IMR-90 (cell line): ENCODE results near the gene NRSN1. TPM values are rescaled to one million over a fixed set of nuclear protein-coding genes. Genes with fewer than 3 reads are reported as not detected.

Source experiments
- ATAC-seq: fragments of 200-7000 bp; cut with Tn5 transposase; 2 replicates; pipeline ENCODE4 v1.9.1; 2020; ENCODE audit warnings: low read depth, mild to moderate bottlenecking, moderate library complexity
- BruUV-seq: library from RNA; stranded (reverse); fragments of 400-500 nt; replicated peaks from 2 replicates; lab custom pipeline; 2021; lab: Mats Ljungman, UMichigan
- CTCF ChIA-PET: fragments of 300-600 bp; formaldehyde crosslinking; extraction: SDS; loops from one replicate; lab custom pipeline; 2021; ENCODE audit warnings: antibody characterized with exemption; lab: Yijun Ruan, JAX
- POLR2A ChIA-PET: fragments of 300-600 bp; sonication (Branson Sonifier 250); formaldehyde crosslinking; loops from one replicate; lab custom pipeline; 2022; ENCODE audit warnings: antibody characterized with exemption; ENCODE audit not compliant: unreplicated experiment; lab: Charles Lee
- DNase-seq: peaks from one replicate; pipeline ENCODE4 v3.0.0; 2013
- H2AFZ ChIP-seq: replicated peaks from 2 replicates; pipeline ENCODE3; 2013; ENCODE audit warnings: low read length, mild to moderate bottlenecking; ENCODE audit not compliant: poor library complexity
- H2AK5ac ChIP-seq: 2 replicates; pipeline ENCODE4 v1.6.1; 2013; ENCODE audit warnings: low read depth, low read length, inconsistent platforms
- H2AK9ac ChIP-seq: replicated peaks from 2 replicates; pipeline ENCODE3; 2013; ENCODE audit warnings: mild to moderate bottlenecking, low read depth, low read length, moderate library complexity; ENCODE audit not compliant: poor library complexity
- H2BK120ac ChIP-seq: 2 replicates; pipeline ENCODE4 v1.6.1; 2013; ENCODE audit warnings: low read depth, low read length, inconsistent platforms
- H2BK15ac ChIP-seq: 3 replicates; pipeline ENCODE4 v1.6.1; 2013; ENCODE audit warnings: low read depth, low read length, inconsistent platforms
- H2BK20ac ChIP-seq: 2 replicates; pipeline ENCODE4 v1.6.1; 2013; ENCODE audit warnings: low read depth, mild to moderate bottlenecking, inconsistent platforms, low read length, moderate library complexity
- H2BK5ac ChIP-seq: 2 replicates; pipeline ENCODE4 v1.6.1; 2013; ENCODE audit warnings: mild to moderate bottlenecking, low read depth, low read length, inconsistent platforms; ENCODE audit not compliant: poor library complexity, severe bottlenecking
- H3K14ac ChIP-seq: replicated peaks from 2 replicates; pipeline ENCODE4 v1.6.1; 2013; ENCODE audit warnings: low read depth, low read length, inconsistent platforms
- H3K18ac ChIP-seq: 2 replicates; pipeline ENCODE4 v1.6.1; 2013; ENCODE audit warnings: low read depth, low read length, control low read depth
- H3K23ac ChIP-seq: 2 replicates; pipeline ENCODE4 v1.6.1; 2013; ENCODE audit warnings: low read depth, low read length, inconsistent platforms
- H3K27ac ChIP-seq: 2 replicates; pipeline ENCODE4 v1.5.1; 2013; ENCODE audit warnings: mild to moderate bottlenecking, control low read depth, low read length; ENCODE audit not compliant: insufficient read depth
- H3K27me3 ChIP-seq: 2 replicates; pipeline ENCODE4 v1.6.1; 2013; ENCODE audit warnings: low read length; ENCODE audit not compliant: control insufficient read depth, insufficient read depth
- H3K36me3 ChIP-seq: 2 replicates; pipeline ENCODE4 v1.6.1; 2013; ENCODE audit warnings: low read length, mixed read lengths; ENCODE audit not compliant: control insufficient read depth, insufficient read depth
- H3K4ac ChIP-seq: 2 replicates; pipeline ENCODE4 v1.6.1; 2013; ENCODE audit warnings: low read depth, low read length, inconsistent platforms
- H3K4me1 ChIP-seq: 2 replicates; pipeline ENCODE4 v1.6.1; 2013; ENCODE audit warnings: low read length, mixed read lengths; ENCODE audit not compliant: control insufficient read depth, insufficient read depth
- H3K4me2 ChIP-seq: 2 replicates; pipeline ENCODE4 v1.6.1; 2013; ENCODE audit warnings: low read depth, mild to moderate bottlenecking, control low read depth, low read length, moderate library complexity
- H3K4me3 ChIP-seq: 2 replicates; pipeline ENCODE4 v1.5.1; 2013; ENCODE audit warnings: low read depth, mild to moderate bottlenecking, control low read depth, low read length, moderate library complexity; ENCODE audit not compliant: insufficient read depth
- H3K56ac ChIP-seq: 2 replicates; pipeline ENCODE4 v1.6.1; 2013; ENCODE audit warnings: low read length, inconsistent platforms; ENCODE audit not compliant: insufficient read depth; ENCODE audit errors: extremely low read depth
- H3K79me1 ChIP-seq, 2 experiments: 2 replicates each; pipeline ENCODE4 v1.6.1; 2013; ENCODE audit warnings: low read length in 2 of 2, inconsistent platforms in 1 of 2, low read depth in 1 of 2
- H3K9ac ChIP-seq: 2 replicates; pipeline ENCODE4 v1.6.1; 2013; ENCODE audit warnings: low read depth, low read length, control low read depth
- H3K9me1 ChIP-seq: 2 replicates; pipeline ENCODE4 v1.6.1; 2013; ENCODE audit warnings: low read length, inconsistent platforms; ENCODE audit not compliant: insufficient read depth
- H3K9me3 ChIP-seq: 2 replicates; pipeline ENCODE4 v1.6.1; 2013; ENCODE audit warnings: low read length; ENCODE audit not compliant: control insufficient read depth, insufficient read depth
- H4K20me1 ChIP-seq: 2 replicates; pipeline ENCODE4 v1.6.1; 2013; ENCODE audit warnings: low read length, inconsistent platforms; ENCODE audit not compliant: insufficient read depth
- H4K5ac ChIP-seq: 2 replicates; pipeline ENCODE4 v1.6.1; 2013; ENCODE audit warnings: mild to moderate bottlenecking, low read depth, low read length, control low read depth
- H4K8ac ChIP-seq, 2 experiments: 2 replicates each; pipeline ENCODE4 v1.6.1; 2013; ENCODE audit warnings: low read depth in 2 of 2, low read length in 2 of 2, control low read depth in 1 of 2, inconsistent platforms in 1 of 2
- H4K91ac ChIP-seq: 2 replicates; pipeline ENCODE4 v1.6.1; 2013; ENCODE audit warnings: low read depth, low read length, inconsistent platforms; ENCODE audit not compliant: insufficient read depth
- BHLHE40 ChIP-seq: fragments of 150-350 bp; IDR thresholded peaks from 2 replicates; pipeline ENCODE4 v1.6.1; 2016; ENCODE audit warnings: mild to moderate bottlenecking, low read depth, low read length
- CEBPB ChIP-seq: IDR thresholded peaks from 2 replicates; pipeline ENCODE4 v1.6.1; 2012; ENCODE audit warnings: low read depth, low read length, improper control_type of control experiment
- CTCF ChIP-seq: conservative IDR thresholded peaks from 2 replicates; pipeline ENCODE4 v1.5.1; 2012; ENCODE audit warnings: mild to moderate bottlenecking, low read depth, low read length, improper control_type of control experiment
- ELK1 ChIP-seq: fragments of 150-350 bp; IDR thresholded peaks from 2 replicates; pipeline ENCODE4 v1.6.1; 2016; ENCODE audit warnings: low read depth, mild to moderate bottlenecking, low read length, moderate library complexity, borderline replicate concordance
- FOS ChIP-seq: fragments of 150-350 bp; IDR thresholded peaks from 2 replicates; pipeline ENCODE4 v1.6.1; 2016; ENCODE audit warnings: low read depth, low read length
- MAFK ChIP-seq: IDR thresholded peaks from 2 replicates; pipeline ENCODE4 v1.6.1; 2012; ENCODE audit warnings: low read depth, low read length, improper control_type of control experiment
- MAZ ChIP-seq: IDR thresholded peaks from 2 replicates; pipeline ENCODE4 v1.6.1; 2012; ENCODE audit warnings: low read depth, mild to moderate bottlenecking, low read length, improper control_type of control experiment, moderate library complexity, borderline replicate concordance
- MXI1 ChIP-seq: IDR thresholded peaks from 2 replicates; pipeline ENCODE4 v1.6.1; 2012; ENCODE audit warnings: low read depth, mild to moderate bottlenecking, low read length, moderate library complexity, borderline replicate concordance
- NFE2L2 ChIP-seq: fragments of 150-350 bp; IDR thresholded peaks from 2 replicates; pipeline ENCODE4 v1.6.1; 2016; ENCODE audit warnings: low read depth, mild to moderate bottlenecking, low read length
- POLR2A ChIP-seq: IDR thresholded peaks from 2 replicates; pipeline ENCODE4 v1.6.1; 2012; ENCODE audit warnings: mild to moderate bottlenecking, low read depth, low read length
- RAD21 ChIP-seq: IDR thresholded peaks from 2 replicates; pipeline ENCODE4 v1.6.1; 2012; ENCODE audit warnings: low read length, improper control_type of control experiment
- RCOR1 ChIP-seq: IDR thresholded peaks from 2 replicates; pipeline ENCODE4 v1.6.1; 2012; ENCODE audit warnings: mild to moderate bottlenecking, low read length, improper control_type of control experiment; ENCODE audit not compliant: insufficient replicate concordance
- RFX5 ChIP-seq: IDR thresholded peaks from 2 replicates; pipeline ENCODE4 v1.8.0; 2012; ENCODE audit warnings: low read depth, mild to moderate bottlenecking, low read length, moderate library complexity
- SMC3 ChIP-seq: fragments of 150-350 bp; IDR thresholded peaks from 2 replicates; pipeline ENCODE4 v1.6.1; 2016; ENCODE audit warnings: low read depth, mild to moderate bottlenecking, antibody characterized with exemption, low read length, moderate library complexity
- USF2 ChIP-seq: fragments of 150-350 bp; IDR thresholded peaks from 2 replicates; pipeline ENCODE4 v1.6.1; 2017; ENCODE audit warnings: mild to moderate bottlenecking, antibody characterized with exemption, low read length, low read depth
- WGBS, 2 experiments: methylation state at CpG; one replicate each; pipeline versions ENCODE4 v1.1.5 to v1.1.7; 2013; ENCODE audit warnings: missing lambda C conversion rate in 2 of 2; ENCODE audit not compliant: insufficient read length in 1 of 2; ENCODE audit errors: extremely low coverage in 2 of 2; 5-methylcytosine and 5-hydroxymethylcytosine counted together
- dilution Hi-C: fragments of 300-500 bp; cut with HindIII; formaldehyde crosslinking; loops from one replicate; pipeline ENCODE4 v1.14.3; 2018; ENCODE audit warnings: low sequenced_read_pairs; ENCODE audit not compliant: unreplicated experiment
- in situ Hi-C: fragments of 300-500 bp; cut with MboI; formaldehyde crosslinking; loops from 3 replicates; pipeline ENCODE4 v1.14.3; 2019; ENCODE audit warnings: low sequenced_read_pairs, inconsistent platforms, mixed read lengths
- intact Hi-C: fragments of 100-400 bp; cut with micrococcal nuclease; formaldehyde crosslinking; loops from 2 replicates; pipeline ENCODE4 v1.10.0; 2022
- polyA plus RNA-seq, 3 experiments: library from polyadenylated mRNA; depleted of rRNA; stranded (reverse); fragments of >200 nt; gene quantifications; 2 replicates each; pipeline ENCODE4 v1.2.3, GENCODE V29; 2012; ENCODE audit warnings: low replicate concordance in 1 of 3
- total RNA-seq: library from RNA; depleted of rRNA; stranded (reverse); fragments of >200 nt; gene quantifications from 2 replicates; pipeline ENCODE4 v1.2.3, GENCODE V29; 2012

Gene NRSN1
- total and polyA plus RNA-seq, 2 of the 4 experiments (the other 2 are of a cell fraction) = not detected

- ATAC-seq (no peak), DNase-seq (no peak)
- no peak overlapping the region for H2BK20ac ChIP-seq
- in situ Hi-C loops = no loop called here
- dilution Hi-C loops = no loop called here
- BruUV-seq = no TSS peak
- no peak overlapping the region for H3K4me2 ChIP-seq
- H4K8ac ChIP-seq = no peak overlapping the region
- no peak overlapping the region for H2BK15ac ChIP-seq
- no CpG with 5 or more reads among the region's 2 CpGs for WGBS, 2 experiments
- H3K27ac ChIP-seq = no peak overlapping the region
- no peak overlapping the region for H2AK5ac ChIP-seq
- no peak overlapping the region for H3K56ac ChIP-seq
- no peaks in the 10 kb centered on the region for H3K9me1 ChIP-seq
- no peak overlapping the region for H2AK9ac ChIP-seq
- intact Hi-C loops = no loop called here
- TF ChIP-seq POLR2A (no peak), USF2 (no peak), MAFK (no peak), MAZ (no peak), ELK1 (no peak), MXI1 (no peak), FOS (no peak), BHLHE40 (no peak), RFX5 (no peak), CTCF (no peak), CEBPB (no peak), RCOR1 (no peak), RAD21 (no peak), SMC3 (no peak), NFE2L2 (no peak)
- H4K20me1 ChIP-seq = no peaks in the 10 kb centered on the region
- H3K9me3 ChIP-seq = peaks cover 2% of the 10 kb centered on the region; the same call in 1 of the 2 replicates
- H3K4me3 ChIP-seq = no peak overlapping the region
- no peak overlapping the region for H3K18ac ChIP-seq
- no peak overlapping the region for H4K5ac ChIP-seq
- no peaks in the 10 kb centered on the region for H3K4me1 ChIP-seq
- H2BK5ac ChIP-seq = no peak overlapping the region
- no peak overlapping the region for H3K23ac ChIP-seq
- no peak overlapping the region for H3K14ac ChIP-seq
- POLR2A ChIA-PET = no interaction called here
- no peaks in the 10 kb centered on the region for H3K79me1 ChIP-seq
- H2AFZ ChIP-seq = no peak overlapping the region
- CTCF ChIA-PET = interaction anchor here (0.8 kb wide), 1 partner anchor 37 kb away, joined by 3 read pairs; no protein-coding TSS in a partner anchor
- no peaks in the 10 kb centered on the region for H3K36me3 ChIP-seq
- no peaks in the 10 kb centered on the region for H3K27me3 ChIP-seq
- H2BK120ac ChIP-seq = no peak overlapping the region
- no peak overlapping the region for H3K9ac ChIP-seq
- H3K4ac ChIP-seq = no peak overlapping the region
- H4K91ac ChIP-seq = no peak overlapping the region
Measured at GRCh38 chr6:24194978-24195700, 69.1 kb downstream of the NRSN1 start.
